Forelimb muscle (tissue), 1 donor: ENCODE measurements around the gene NDC1. TPM values are rescaled to one million over a fixed set of nuclear protein-coding genes. Genes with fewer than 3 reads are reported as not detected.
"Not testable (repeated sequence)": the region's sequence is repeated elsewhere in the genome, so short reads cannot be mapped to it uniquely, and the experiment has no call there.

Experiments used
- DNase-seq: peaks from one replicate; pipeline ENCODE4 v3.0.0-alpha.2; 2013; ENCODE audit warnings: low read depth
- polyA plus RNA-seq: library from polyadenylated mRNA; unstranded; fragments of 120-200 nt; gene quantifications from one replicate; pipeline ENCODE4 v1.2.1, GENCODE V29; 2013; ENCODE audit not compliant: insufficient read length

NDC1 gene
- polyA plus RNA-seq, 1 donor: 9.3 TPM

DNA sequence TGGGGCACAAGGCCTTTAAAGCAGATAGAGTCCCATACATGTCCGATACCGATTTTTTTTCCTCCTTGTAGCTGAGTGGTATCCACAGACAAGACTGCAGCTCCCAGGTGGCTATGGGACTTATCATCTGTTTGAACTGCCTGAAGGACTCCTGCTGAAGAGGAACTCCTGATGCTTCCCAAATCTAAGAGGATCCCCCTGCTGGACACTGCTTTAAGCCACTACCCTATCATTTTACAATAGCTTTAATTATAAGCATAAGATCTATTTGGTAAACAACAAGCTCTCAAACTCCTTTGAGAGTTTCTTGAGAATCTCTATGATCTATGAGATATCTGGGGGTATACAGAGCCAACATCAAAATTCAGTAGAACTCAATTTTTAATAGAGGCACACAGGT, 11.7 kb downstream of the NDC1 start:
- no peak for DNase-seq

DNA sequence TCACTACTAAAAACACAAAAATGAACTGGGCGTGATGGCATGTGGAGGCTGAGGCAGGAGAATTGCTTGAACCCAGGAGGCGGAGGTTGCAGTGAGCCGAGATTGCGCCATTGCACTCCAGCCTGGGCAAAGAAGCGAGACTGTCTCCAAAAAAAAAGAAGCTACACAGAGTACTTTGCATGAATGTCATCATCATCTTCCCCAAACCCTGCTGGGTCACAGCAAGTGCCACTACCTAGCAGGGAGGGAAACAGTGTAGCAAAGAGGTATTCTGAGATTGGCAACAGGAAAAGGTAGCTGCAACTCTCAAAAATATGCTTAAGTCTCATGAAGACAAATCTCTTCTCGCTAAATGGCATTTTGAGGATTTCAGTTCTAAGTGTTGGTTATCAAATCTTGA, 12.8 kb downstream of the NDC1 start:
- no peak for DNase-seq

GRCh38 chr1:53822931-53823330, 15.2 kb downstream of the NDC1 start:
- no peak for DNase-seq

GRCh38 chr1:53821380-53821779, 16.7 kb downstream of the NDC1 start:
- no peak for DNase-seq

DNA sequence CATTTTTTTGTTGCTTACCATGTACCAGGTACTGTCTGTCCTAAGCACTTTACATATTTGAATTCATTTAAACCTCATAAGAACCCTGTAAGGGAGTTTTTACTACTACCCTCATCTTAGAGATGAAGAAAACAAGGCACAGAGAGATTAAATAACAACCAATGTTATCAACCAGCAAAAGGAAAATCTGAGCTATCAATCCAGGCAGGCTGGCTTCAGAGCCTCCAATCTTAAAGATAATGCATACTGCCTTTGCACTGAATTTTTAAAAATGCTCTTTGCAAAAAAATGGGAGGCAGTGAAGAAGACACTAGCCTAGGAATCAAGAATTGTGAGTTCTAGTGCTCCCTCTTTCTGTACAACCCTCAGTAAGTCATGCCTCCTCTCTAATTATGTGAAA, 18.7 kb downstream of the NDC1 start:
- no peak for DNase-seq

DNA sequence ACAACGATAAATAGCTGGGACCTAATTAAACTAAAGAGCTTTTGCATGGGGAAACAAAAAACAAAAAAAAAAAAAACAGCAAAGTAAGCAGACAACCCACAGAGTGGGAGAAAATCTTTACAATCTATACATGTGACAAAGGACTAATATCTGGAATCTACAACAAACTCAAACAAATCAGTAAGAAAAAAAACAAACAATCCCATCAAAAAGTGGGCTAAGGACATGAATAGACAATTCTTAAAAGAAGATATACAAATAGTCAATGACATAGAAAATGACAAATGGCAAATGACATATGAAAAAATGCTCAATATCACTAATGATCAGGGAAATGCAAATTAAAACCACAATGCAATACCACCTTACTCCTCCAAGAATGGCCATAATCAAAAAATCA, 21.5 kb downstream of the NDC1 start:
- not testable (repeated sequence) for DNase-seq

DNA sequence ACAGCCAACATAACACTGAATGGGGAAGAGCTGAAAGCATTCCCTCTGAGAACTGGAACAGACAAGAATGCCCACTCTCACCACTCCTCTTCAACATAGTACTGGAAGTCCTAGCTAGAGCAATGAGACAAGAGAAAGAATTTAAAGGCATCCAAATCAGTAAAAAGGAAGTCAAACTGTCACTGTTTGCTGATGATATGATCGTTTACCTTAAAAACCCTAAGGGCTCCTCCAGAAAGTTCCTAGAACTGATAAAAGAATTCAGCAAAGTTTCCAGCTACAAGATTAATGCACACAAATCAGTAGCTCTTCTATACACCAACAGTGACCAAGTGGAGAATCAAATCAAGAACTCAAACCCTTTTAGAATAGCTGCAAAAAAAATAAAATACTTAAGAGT, 22.6 kb downstream of the NDC1 start:
- DNase-seq: not testable (repeated sequence)

GRCh38 chr1:53811414-53811851, 26.7 kb downstream of the NDC1 start:
- DNase-seq: no peak

DNA sequence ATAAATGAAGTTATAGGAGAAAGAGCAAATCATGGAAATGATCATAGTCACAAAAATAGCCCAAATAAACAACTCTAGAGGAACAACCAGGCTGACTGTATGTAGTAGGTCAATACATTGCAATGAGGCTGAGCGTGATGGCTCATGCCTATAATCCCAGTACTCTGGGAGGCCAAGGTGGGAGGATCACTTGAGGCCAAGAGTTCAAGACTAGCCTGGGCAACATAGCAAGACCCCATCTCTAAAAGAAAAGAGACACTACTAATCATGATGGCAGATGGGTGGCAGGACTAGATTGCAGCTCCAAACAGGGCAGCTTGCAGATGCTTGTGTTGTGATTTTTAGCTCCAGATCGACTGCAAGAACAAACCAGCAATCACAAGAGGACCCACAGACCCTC, 27.6 kb downstream of the NDC1 start:
- no peak for DNase-seq

- no peak for DNase-seq
These were observed 28.1 kb downstream of the NDC1 start for GRCh38 chr1:53810007-53810406.

DNA sequence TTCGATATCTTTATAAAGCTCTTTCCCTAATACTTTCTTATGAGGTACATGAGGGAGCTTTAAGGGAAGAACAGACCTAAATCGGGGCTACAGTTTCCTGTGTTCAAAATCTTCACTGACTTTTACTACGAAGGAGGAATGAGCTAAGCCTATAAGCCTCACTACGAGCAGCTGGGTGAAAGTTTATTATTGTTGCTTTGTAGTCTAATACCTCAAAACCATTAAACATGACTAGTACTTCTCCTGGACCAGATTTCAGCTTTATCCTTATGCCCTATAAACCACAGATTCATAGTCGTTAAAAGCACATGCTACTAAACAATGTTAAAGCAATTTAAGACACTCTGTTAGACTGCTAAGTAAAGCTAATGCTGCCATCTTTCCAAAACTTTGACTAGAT, 30.2 kb downstream of the NDC1 start:
- DNase-seq: no peak

DNA sequence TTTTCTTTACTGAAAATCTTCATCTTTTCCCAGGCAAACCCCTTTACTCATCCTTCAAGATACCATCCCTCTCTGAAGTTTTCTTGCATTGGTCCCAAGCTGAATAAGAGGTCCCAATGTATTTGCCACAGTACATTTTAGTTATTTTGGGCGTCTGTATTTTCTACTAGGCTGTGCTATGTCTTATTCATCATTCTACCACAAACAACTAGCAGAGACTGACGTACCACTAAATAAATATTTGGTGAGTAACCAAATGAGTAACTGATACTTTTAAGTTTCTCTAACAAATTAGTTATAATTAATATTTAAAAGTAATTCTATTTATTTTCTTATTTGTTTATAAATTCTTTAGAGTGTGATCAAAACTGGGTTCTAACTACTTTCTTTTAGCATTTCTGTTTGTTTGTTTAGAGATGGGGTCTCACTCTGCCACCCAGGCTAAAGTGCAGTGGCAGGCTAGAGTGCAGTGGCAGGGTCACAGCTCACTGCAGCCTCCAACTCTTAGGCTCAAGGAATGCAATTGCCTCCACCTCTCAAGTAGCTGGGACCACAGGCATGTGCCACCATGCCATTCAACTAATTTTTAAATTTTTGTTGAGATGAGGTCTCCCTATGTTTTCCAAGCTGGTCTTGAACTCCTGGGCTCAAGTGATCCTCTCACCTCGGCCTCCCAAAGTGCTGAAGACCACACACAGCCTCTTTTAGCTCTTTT, 33.1 kb downstream of the NDC1 start:
- DNase-seq: no peak

GRCh38 chr1:53804181-53804580, 33.9 kb downstream of the NDC1 start:
- DNase-seq: no peak

GRCh38 chr1:53800621-53801020, 37.5 kb downstream of the NDC1 start:
- no peak for DNase-seq

DNA sequence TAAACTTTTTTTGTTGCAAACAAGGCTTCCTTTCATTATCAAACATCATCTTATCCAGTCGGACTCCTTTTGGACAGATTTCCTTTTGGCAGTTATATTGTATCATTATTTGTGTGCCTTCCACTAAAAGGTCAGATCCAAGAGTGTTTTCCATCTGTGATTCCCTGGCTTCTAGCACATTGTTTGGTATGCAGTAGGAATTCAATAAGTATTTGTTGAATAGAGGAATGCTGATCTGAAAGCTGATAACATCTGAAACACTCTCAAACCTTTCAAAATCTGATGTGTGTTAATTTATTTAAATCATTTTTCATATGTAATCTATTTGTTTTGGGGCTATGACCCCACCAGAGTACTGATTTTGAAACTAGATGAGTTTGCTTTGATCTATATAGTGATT, 39.0 kb downstream of the NDC1 start:
- no peak for DNase-seq

DNA sequence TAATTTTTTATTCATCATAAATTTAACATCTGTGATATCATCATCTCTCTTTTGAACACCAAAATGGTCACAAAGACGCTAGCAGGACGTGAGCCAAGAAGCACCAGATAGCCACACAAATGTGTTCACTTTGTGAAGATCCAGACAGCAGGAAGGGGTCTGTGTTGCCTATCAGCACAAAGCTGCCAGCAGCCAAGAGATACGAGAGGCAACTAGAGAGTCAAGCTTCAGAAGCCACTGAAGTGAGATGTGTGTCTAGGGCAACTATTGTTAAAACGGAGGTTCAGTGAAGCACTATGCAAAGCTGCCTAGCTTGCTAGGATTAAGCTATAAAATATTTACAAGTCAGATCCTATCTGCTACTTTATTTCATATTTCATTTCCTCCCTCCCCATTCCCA, 45.3 kb downstream of the NDC1 start:
- no peak for DNase-seq

DNA sequence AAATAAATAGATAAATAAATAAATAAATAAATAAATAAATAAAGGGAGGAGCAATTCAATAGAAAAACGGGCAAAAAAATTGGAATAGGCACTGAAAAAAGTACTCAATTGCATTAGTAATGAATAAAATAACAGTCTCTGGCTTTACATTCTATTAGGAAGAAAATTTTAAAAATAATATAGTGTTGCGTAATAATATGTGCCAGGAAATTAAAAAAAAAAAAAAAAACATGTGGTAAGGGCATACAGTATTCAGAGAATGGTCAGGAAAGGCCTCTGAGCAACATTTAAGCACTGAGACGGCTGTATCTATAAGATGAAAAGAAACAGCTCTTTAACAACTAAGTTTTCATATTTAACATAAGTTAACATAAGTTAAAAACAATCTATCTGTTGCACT, 50.4 kb downstream of the NDC1 start:
- no peak for DNase-seq

GRCh38 chr1:53783056-53783455, 55.0 kb downstream of the NDC1 start:
- DNase-seq: no peak

DNA sequence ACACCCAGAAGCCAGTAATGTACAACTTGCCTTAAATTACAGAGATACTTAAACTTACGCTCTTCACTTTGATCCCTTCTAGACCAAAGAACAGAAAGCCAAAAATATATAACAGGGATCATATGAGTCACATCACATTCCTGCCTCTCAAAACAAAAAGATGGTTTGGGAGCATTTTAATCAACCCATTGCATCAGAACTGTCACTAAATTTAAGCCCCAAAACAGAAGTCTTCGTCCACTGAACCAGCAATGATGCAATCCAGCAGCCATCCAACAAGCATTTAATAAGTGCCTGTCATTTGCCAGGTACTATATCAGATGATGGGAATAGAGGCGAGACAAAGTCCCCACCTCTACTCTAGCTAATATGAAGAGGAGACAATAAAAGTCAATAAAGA, 56.4 kb downstream of the NDC1 start:
- no peak for DNase-seq

GRCh38 chr1:53777272-53777671, 60.8 kb downstream of the NDC1 start:
- no peak for DNase-seq

DNA sequence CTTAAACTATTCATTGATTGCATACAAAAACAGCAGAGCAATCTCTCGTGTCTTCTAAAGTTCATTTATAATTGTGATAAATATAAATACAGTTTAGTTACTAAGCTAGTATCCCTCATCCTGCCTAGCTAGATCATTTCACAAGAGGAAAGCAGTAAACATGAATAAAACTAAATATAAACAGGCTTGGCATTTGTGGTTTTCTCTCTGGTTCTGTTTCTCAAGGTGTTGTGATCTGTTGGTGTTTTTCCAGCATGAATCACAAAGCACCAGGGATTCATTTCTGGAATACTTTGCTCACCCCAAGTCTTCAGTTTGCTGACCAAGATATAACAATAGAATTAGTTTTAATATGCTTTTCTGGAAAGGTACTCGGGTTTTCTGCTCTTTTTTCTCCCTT, 66.4 kb downstream of the NDC1 start:
- DNase-seq: no peak

GRCh38 chr1:53769780-53770179, 68.3 kb downstream of the NDC1 start:
- DNase-seq: no peak

GRCh38 chr1:53769184-53769583, 68.9 kb downstream of the NDC1 start:
- no peak for DNase-seq

DNA sequence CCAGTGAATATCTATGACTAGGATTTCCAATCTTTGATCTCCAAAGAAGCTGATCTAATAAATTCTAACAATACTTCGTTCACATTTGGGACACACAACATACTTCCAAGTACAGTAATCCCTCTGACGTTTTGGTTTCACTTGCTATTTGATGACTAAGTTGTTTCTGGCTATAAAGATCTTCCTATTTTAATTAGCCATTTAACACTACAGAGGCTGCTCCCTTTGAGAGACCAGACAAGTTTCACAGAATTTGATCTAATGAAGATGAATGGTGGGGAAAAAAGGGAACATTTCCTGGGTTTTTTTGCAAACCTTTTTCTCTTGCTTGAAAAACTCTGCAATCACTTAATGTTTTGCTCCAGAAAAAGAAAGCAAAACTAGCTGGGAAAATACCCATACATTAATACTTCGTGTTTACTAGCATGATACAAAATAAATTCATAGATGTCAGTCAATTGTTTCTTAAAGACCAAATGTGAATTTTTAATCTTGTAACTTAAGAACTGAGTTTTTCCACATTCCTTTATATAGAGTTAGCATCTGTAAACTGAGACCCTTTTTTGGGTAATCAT, 71.2 kb downstream of the NDC1 start:
- peak; percentile 5 for DNase-seq
